Large intestine (tissue), 3 donors: ENCODE measurements around the gene PPP2R3C. TPM values are rescaled to one million over a fixed set of nuclear protein-coding genes. Genes with fewer than 3 reads are reported as not detected.
"Not testable (repeated sequence)": the region's sequence is repeated elsewhere in the genome, so short reads cannot be mapped to it uniquely, and the experiment has no call there.

Experiments used
- DNase-seq, 2 donors: peaks; one replicate each; pipeline versions ENCODE4 v3.0.0 to v3.0.0-alpha.2; 2013
- H3K27ac ChIP-seq: one replicate; pipeline ENCODE4 v1.5.1; 2013; ENCODE audit warnings: low read length
- H3K27me3 ChIP-seq: 2 replicates; pipeline ENCODE4 v1.6.1; 2013; ENCODE audit warnings: low read length; ENCODE audit not compliant: control insufficient read depth, insufficient read depth
- H3K36me3 ChIP-seq: 2 replicates; pipeline ENCODE4 v1.6.1; 2013; ENCODE audit warnings: low read length; ENCODE audit not compliant: control insufficient read depth, insufficient read depth
- H3K4me1 ChIP-seq: one replicate; pipeline ENCODE4 v1.6.1; 2013; ENCODE audit warnings: low read length; ENCODE audit not compliant: control insufficient read depth, insufficient read depth
- H3K4me3 ChIP-seq: one replicate; pipeline ENCODE4 v1.5.1; 2013; ENCODE audit warnings: low read length
- H3K9me3 ChIP-seq: one replicate; pipeline ENCODE4 v1.6.1; 2013; ENCODE audit warnings: mild to moderate bottlenecking, low read depth, low read length, moderate library complexity; ENCODE audit not compliant: control insufficient read depth
- WGBS: methylation state at CpG from one replicate; pipeline ENCODE4 v1.1.5; 2013; ENCODE audit warnings: low lambda C conversion rate; ENCODE audit not compliant: insufficient coverage; 5-methylcytosine and 5-hydroxymethylcytosine counted together
- polyA plus RNA-seq: library from polyadenylated mRNA; unstranded; fragments of 120-200 nt; gene quantifications from one replicate; pipeline ENCODE4 v1.2.1, GENCODE V29; 2013

The PPP2R3C gene
- polyA plus RNA-seq, 1 donor = 51.7 TPM

DNA sequence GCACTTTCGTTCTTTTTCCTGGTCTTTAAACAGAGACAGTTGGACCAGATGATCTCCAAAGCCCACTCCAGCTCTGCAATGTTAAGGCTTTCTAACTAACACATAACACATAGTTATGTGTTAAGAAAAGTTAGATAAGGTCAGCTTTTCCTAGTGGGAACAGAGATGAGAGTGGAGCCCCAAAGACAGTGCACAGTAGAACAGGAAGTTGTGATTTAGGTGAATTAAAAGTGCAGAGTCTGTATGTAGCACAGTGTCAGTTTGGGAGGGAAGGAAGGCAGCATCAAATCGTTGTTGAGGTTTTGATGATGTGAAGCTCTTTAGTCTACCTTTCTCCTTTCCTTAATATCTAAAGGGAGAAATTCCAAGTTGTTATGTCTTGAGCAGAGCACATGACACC is 32.2 kb upstream of the PPP2R3C start:
- H3K4me3 ChIP-seq = no peak overlapping the region
- H3K9me3 ChIP-seq = peaks cover 4% of the 10 kb centered on the region
- H3K36me3 ChIP-seq = peaks cover 5% of the 10 kb centered on the region
- no peak for DNase-seq
- H3K4me1 ChIP-seq = no peaks in the 10 kb centered on the region
- no CpG with 5 or more reads among the region's 2 CpGs for WGBS
- no peak overlapping the region for H3K27ac ChIP-seq
- H3K27me3 ChIP-seq = no peaks in the 10 kb centered on the region

DNA sequence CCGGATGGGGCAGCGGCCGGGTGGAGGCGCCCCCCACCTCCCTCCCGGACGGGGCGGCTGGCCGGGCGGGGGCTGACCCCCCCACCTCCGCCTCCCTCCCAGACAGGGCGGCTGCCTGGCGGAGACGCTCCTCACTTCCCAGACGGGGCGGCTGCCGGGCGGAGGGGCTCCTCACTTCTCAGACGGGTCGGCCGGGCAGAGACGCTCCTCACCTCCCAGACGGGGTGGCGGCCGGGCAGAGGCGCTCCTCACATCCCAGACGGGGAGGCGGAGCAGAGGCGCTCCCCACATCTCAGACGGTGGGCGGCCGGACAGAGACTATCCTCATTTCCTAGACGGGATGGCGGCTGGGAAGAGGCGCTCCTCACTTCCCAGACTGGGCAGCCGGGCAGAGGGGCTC is 30.7 kb upstream of the PPP2R3C start:
- no CpG with 5 or more reads among the region's 35 CpGs for WGBS
- not testable (repeated sequence) for H3K27ac ChIP-seq, DNase-seq, H3K27me3 ChIP-seq, H3K4me1 ChIP-seq, H3K9me3 ChIP-seq, H3K36me3 ChIP-seq, H3K4me3 ChIP-seq

DNA sequence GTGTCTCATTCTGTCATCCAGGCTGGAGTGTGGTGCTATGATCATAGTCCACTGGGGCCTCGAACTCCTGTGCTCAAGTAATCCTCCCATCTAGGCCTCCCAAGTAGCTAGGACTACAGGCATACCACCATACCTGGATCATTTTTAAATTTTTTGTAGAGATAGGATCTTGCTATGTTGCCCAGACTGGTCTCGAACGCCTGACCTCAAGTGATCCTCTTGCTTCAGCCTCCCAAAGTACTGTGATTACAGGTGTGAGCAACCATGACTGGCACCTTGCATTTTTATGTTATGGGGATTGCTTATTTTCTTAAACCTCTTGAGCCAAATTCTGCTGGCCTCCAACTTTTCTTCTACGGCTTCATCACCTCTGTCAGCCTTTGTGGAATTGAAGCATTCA is 27.4 kb upstream of the PPP2R3C start:
- 100% methylated on average over 3 of the region's 4 CpGs for WGBS
- H3K27me3 ChIP-seq = no peaks in the 10 kb centered on the region
- peaks cover 4% of the 10 kb centered on the region for H3K9me3 ChIP-seq
- H3K4me3 ChIP-seq = no peak overlapping the region
- H3K27ac ChIP-seq = no peak overlapping the region
- peaks cover 3% of the 10 kb centered on the region for H3K36me3 ChIP-seq
- DNase-seq = no peak
- no peaks in the 10 kb centered on the region for H3K4me1 ChIP-seq

DNA sequence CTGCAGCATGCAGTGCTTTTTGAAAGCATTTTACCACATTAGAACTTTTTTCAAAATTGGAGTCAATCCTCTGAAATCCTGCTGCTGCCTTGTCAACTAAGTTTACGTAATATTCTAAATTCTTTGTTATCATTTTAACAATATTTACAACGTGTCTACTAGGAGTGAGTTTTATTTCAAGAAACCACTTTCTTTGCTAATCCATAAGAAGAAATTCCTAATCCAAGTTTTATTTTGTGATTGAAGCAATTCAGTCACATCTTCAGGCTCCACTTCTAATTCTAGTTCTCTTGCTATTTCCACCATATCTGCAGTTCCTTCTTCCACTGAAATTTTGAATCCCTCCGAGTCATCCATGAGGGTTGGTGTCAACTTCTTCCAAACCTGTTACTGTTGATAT is 25.9 kb upstream of the PPP2R3C start:
- Histone ChIP-seq H3K27me3 (no peaks in the 10 kb centered on the region), H3K4me3 (no peak overlapping the region), H3K27ac (no peak overlapping the region), H3K36me3 (peaks cover 8% of the 10 kb centered on the region), H3K9me3 (peaks cover 3% of the 10 kb centered on the region), H3K4me1 (no peaks in the 10 kb centered on the region)
- no peak for DNase-seq
- 95% methylated on average over 3 of the region's 3 CpGs for WGBS

DNA sequence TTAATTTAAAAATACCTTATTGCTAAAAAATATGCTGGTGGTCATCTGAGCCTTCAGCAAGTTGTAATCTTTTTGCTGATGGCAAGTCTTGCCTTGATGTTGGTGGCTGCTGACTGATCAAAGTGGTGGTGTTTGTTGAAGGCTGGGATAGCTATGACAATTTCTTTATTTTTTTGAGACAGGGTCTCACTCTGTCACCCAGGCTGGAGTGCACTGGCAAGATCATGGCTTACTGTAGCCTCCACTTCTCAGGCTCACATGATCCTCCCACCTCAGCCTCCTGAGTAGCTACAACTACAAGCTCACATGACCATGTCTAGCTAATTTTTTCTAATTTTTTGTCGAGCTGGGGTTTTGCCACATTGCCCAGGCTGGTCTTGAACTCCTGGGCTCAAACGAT is 25.4 kb upstream of the PPP2R3C start:
- H3K27ac ChIP-seq = no peak overlapping the region
- H3K27me3 ChIP-seq = no peaks in the 10 kb centered on the region
- no peaks in the 10 kb centered on the region for H3K9me3 ChIP-seq
- H3K36me3 ChIP-seq = peaks cover 9% of the 10 kb centered on the region
- no peaks in the 10 kb centered on the region for H3K4me1 ChIP-seq
- WGBS = no CpG with 5 or more reads among the region's 2 CpGs
- no peak for DNase-seq
- no peak overlapping the region for H3K4me3 ChIP-seq

DNA sequence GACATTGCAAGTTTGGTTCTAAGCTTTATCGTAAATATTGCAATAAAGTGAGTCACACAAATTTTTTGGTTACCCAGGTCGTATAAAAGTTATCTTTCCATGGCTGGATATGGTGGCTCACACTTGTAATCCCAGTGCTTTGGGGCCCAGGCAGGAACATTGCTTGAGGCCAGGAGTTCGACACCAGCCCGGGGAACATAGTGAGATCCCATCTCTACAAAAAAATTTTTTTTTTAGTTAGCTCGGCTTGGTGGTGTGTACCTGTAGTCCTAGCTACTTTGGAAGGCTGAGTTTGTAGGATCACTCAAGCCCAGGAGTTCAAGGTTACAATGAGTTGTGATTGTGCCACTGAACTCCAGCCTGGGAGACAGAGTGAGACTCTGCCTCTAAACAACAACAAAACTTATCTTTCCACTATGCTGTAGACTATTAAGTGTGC is 24.9 kb upstream of the PPP2R3C start:
- Histone ChIP-seq H3K4me3 (no peak overlapping the region), H3K27me3 (no peaks in the 10 kb centered on the region), H3K4me1 (no peaks in the 10 kb centered on the region), H3K36me3 (peaks cover 11% of the 10 kb centered on the region), H3K27ac (no peak overlapping the region), H3K9me3 (no peaks in the 10 kb centered on the region)
- no peak for DNase-seq
- WGBS = 83% methylated on average over 1 of the region's 5 CpGs

DNA sequence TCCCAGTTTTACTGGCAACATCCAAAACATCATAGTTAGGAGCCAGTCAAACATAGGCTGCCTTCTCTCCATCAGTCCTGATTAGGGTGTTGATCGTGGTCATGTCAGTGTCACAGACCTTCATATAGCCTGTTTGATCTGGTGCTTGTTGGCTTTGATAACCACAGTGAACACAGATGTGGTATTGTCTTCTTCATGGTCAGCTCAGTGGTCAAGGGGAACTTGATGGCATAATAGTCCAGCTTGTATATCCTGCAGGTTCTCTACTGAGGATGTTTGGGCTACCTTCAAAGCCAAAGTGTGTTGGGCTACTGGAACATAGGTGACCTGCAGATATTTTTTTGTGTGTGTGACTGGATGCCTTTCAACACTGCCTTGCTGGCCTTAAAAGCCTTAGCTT is 22.2 kb upstream of the PPP2R3C start:
- WGBS = no CpG with 5 or more reads among the region's 1 CpG
- Histone ChIP-seq H3K4me1 (no peaks in the 10 kb centered on the region), H3K36me3 (peaks cover 11% of the 10 kb centered on the region), H3K27me3 (no peaks in the 10 kb centered on the region), H3K4me3 (no peak overlapping the region), H3K9me3 (no peaks in the 10 kb centered on the region), H3K27ac (no peak overlapping the region)
- no peak for DNase-seq

DNA sequence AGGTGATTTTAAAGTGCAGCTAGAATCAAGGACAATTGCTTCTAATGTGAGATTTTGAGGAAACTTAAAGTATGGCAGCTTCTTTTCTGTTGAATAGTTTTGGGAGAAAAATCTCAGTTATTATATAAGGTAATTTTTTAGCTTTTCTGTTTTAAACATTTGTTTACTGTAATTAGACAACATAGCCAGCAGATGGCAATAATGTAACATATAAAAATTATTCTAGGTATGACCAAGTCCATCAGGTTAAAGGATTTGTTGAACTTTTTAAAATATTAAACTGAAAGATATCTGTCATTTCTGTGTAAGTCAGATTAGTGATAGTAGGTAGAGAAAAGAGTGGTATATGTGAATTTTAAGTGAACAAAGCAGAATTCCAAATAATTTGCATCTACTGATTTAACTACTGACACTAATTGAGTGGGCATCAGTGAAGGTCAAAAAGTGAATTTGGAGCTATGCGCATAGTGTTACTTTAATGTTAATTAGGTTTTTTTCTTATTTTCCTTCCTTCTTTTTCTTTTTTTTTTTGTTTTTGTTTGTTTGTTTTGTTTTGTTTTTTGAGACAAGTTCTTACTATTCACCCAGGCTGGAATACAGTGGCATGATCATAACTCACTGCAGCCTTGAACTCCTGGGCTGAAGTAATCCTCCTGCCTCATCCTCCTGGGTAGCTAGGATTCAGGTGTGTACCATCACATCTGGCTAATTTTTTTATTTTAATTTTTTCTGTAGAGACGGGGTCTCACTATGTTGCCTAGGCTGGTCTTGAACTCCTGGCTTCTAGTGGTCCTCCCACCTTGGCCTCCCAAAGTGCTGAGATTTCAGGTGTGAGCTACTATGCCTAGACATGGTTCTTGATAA is 19.2 kb upstream of the PPP2R3C start:
- H3K36me3 ChIP-seq = peaks cover 14% of the 10 kb centered on the region
- H3K9me3 ChIP-seq = no peaks in the 10 kb centered on the region
- no peak overlapping the region for H3K27ac ChIP-seq
- H3K4me3 ChIP-seq = no peak overlapping the region
- H3K4me1 ChIP-seq = no peaks in the 10 kb centered on the region
- WGBS = no CpG with 5 or more reads among the region's 2 CpGs
- no peaks in the 10 kb centered on the region for H3K27me3 ChIP-seq
- DNase-seq = no peak

DNA sequence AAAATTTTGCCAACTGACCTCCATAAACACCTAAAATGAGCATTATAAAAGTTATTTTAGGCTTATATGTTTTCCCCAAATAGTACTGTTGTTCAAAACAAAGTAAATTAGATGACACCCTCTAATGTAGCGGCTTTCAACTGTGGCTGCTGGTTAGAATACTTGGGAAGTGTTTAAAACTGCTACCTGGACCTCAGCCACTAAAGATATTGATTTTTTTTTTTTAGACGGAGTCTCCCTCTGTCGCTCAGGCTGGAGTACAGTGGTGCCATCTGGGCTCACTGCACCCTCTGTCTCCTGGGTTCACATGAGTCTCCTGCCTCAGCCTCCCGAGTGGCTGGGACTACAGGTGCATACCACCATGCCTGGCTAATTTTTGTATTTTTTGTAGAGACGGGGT is 16.8 kb upstream of the PPP2R3C start:
- peaks cover 26% of the 10 kb centered on the region for H3K36me3 ChIP-seq
- WGBS = no CpG with 5 or more reads among the region's 5 CpGs
- no peak overlapping the region for H3K4me3 ChIP-seq
- no peak overlapping the region for H3K27ac ChIP-seq
- DNase-seq = no peak
- H3K27me3 ChIP-seq = no peaks in the 10 kb centered on the region
- H3K4me1 ChIP-seq = no peaks in the 10 kb centered on the region
- H3K9me3 ChIP-seq = no peaks in the 10 kb centered on the region

DNA sequence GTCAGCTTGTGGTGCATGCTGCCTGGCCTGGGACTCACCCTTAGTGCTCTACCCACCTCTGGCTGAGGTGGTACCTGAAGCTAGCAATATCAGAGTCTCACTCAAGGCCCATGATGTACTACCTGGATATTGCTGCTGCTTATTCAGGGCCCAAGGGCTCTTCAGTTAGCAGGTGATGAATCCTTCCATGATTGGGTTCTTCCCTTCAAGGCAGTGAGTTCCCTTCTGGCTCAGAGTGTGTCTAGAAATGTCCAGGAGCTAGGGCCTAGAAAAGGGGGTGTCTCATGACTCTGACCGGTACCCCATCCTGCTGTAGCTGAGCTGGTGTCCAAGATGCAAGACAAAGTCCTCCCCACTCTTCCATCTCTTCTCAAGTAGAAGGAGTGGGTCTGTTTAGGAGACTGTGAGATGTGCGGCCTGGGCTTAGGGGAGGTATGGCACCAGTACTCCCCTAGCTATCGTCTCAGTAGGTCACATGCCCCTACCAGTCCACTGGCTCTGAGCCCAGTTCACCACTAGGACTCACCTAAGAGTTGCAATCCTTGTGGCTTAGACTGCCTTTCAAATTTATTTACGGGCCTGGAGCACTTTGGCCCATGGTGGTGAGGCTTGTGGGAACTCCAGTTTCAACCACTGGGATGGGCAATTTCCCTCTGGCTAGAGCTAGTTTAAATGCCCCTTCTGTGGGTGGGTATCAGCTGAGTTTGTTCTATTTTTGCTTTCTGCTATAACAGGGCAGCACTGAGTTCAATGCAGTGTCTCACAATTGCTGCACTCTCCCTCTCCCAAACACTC is 12.7 kb upstream of the PPP2R3C start:
- no CpG with 5 or more reads among the region's 4 CpGs for WGBS
- H3K9me3 ChIP-seq = peaks cover 11% of the 10 kb centered on the region
- H3K4me1 ChIP-seq = no peaks in the 10 kb centered on the region
- H3K27me3 ChIP-seq = no peaks in the 10 kb centered on the region
- no peak for DNase-seq
- peaks cover 31% of the 10 kb centered on the region for H3K36me3 ChIP-seq
- no peak overlapping the region for H3K4me3 ChIP-seq
- H3K27ac ChIP-seq = no peak overlapping the region
